OCI-LY3 (cell line): ENCODE results near the gene MMP7.

Experiments
- CTCF ChIP-seq: fragments of 200-600, 300-600 bp; sonication (generic); IDR thresholded peaks from 2 replicates; pipeline ENCODE4 v1.5.1; 2014; ENCODE audit warnings: antibody characterized with exemption, low read length, low read depth
- EZH2phosphoT487 ChIP-seq: fragments of 200-600 bp; shearing (Covaris generic); IDR thresholded peaks from 2 replicates; pipeline ENCODE4 v1.6.1; 2018; ENCODE audit warnings: antibody characterized with exemption, mixed run types, low read depth

GRCh38 chr11:102516179-102516578, 14.4 kb downstream of the MMP7 start:
- TF ChIP-seq CTCF (no peak), EZH2phosphoT487 (no peak)
